Stimulated activated CD8-positive, alpha-beta memory T cell treated with anti-CD3 and anti-CD28 coated beads, Interleukin-4, amount 100 ng/mL, for 48 hours (primary cell): ENCODE measurements around the gene WDR38.
A peak's percentile ranks its signal among the peaks of the same experiment; 100 is the strongest.

Experiments used
- DNase-seq: peaks from one replicate; pipeline ENCODE4 v3.0.0-alpha.2; 2020

Gene WDR38, protein sequence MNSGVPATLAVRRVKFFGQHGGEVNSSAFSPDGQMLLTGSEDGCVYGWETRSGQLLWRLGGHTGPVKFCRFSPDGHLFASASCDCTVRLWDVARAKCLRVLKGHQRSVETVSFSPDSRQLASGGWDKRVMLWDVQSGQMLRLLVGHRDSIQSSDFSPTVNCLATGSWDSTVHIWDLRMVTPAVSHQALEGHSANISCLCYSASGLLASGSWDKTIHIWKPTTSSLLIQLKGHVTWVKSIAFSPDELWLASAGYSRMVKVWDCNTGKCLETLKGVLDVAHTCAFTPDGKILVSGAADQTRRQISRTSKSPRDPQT

GRCh38 chr9:124852829-124853531 lies at the start of gene WDR38:
TSS of gene WDR38 (plus strand) at chr9:124853460. CDS start at chr9:124853532, 72 bp downstream.
- peak; percentile 84 for DNase-seq

- DNase-seq = no peak
Observed at GRCh38 chr9:124803911-124804310, 49.3 kb upstream of the WDR38 start.

- DNase-seq = no peak
Observed at GRCh38 chr9:124805186-124805585, 48.1 kb upstream of the WDR38 start.

DNA sequence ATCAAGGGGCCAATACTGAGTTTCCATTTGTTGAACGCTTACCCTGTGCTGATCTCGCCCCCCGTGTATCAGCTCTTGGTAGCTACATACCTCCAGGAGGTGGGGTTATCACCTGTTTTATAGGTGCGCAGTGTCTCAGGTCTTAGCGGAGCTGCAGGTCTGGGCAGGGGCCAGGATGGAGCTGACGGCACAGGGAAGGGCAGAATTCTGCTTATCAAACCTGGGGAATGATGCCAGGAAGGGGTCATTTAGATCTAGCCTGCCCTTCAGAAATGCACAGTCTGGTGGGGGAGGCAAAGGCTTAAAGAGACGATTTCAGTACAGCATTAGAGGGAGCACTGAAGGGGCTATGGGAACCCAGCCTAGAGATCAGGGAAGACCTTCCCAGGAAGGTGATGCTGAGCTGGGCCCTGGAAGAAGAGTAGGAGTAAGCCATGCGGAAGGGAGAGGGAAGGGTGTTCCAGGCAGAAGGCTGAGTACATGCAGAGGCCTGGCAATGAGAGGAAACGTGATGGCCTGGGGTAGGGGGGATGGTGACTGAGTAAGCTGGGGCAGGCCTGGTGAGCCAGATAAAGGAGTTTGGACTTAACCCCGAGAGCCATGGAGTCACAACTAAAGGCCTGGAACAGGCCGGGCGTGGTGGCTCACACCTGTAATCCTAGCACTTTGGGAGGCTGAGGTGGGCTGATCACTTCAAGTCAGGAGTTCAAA lies 44.9 kb upstream of the WDR38 start:
- no peak for DNase-seq

DNA sequence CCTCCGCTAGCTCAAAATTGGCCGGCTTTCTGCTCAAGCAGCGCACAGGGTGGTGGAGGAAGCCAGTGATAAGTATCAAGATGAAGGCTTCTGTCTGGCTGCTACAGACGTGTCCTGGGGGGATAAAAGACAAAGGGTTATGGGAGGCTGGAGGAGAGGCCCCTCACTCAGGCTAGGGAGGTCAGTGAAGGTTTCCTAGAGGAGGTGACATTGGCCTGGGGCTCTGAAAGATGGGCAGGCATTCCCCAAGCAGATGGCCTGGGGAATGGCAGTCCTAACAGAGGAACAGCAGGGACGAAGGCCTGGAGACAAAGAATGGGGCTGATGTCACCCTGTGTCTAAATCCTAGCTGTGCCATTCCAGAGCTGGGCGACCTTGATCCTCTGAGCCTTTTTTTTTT lies 44.0 kb upstream of the WDR38 start:
- DNase-seq = no peak

GRCh38 chr9:124809741-124810500 lies 43.3 kb upstream of the WDR38 start:
- no peak for DNase-seq

DNA sequence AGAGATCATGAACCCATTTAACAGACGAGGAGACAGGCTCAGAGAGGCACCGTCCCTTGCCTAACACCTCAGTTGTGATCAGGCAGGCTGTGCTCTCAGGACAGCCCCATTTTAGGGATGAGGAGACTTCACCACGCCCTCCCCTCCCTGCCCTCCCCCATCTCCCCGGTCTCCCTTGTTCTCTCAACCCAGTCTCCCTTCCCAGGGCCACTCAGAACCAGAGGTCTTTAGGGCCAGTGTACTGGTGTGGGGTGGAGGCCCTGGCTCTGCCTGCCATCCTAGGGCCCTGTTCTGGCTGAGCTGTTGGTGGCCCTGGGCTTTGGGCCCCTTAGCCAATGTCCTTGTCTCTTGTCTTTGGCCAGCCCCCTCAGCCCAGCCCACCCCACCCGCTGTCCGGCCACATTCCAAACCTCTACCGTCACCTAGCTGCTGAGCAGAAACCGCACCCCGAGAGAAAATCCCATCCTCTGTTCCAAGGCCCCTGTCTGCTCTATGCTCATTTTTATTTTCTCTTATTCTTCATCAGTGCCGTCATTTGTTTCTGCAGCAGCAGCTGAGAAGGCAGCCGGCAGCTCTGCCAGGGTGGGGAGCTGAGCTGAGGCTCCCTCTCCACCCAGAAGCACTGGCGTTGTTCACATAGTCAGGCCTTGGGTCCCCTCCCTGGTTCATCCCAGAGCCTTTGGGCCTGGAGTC lies 42.5 kb upstream of the WDR38 start:
- DNase-seq = no peak

GRCh38 chr9:124812441-124812876 lies 40.8 kb upstream of the WDR38 start:
- DNase-seq = no peak

GRCh38 chr9:124813041-124813440 lies 40.2 kb upstream of the WDR38 start:
- no peak for DNase-seq

DNA sequence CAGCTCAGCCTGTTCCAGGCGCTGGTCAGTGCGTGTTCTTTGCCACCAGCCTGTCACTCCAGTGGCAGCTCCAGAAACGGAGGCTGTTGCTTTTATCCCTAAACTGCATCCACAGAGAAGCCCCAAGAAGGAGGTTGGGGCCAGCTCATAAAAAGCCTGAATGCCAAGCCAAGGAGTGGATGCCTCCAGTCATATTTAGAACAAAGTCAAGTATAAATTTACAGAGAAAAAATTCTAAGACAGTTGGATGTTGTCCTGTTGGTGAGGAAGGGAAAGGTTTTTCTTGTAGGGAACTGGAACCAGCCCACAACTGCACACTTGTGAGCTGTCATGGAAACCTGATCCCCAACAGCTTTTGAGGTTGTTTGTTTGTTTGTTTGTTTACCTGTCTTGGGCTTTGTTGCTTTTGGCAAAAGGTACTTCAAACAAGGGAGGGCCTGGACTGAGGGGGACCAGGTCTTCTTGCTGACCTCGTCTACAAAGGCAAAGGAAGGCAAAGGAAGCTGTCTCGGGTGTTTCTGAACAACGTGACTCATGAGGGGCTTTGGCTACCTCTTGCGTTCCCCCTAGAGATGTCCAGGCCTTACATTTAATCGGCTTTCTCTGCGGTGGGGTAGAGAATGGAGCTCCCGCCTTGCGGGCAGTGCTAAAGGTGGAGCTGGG lies 39.6 kb upstream of the WDR38 start:
- no peak for DNase-seq

DNA sequence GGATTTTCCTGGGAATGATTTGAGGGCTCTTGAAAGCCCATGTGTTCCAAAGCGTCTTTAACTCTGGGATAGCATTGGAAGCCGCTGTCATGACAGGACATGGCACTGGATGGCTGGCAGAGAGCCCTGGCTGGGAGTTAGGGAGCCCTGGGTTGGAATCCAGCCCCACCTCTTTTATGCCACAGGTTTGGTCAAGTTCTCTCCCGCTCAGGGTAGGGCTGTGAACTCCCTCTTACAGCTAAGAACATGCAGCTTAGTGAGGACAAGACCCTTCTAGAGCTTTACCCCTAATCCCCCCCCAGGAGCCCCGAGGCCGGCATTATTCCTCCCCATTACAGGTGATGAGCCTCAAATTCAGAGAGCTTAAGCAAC lies 39.1 kb upstream of the WDR38 start:
- DNase-seq = no peak

DNA sequence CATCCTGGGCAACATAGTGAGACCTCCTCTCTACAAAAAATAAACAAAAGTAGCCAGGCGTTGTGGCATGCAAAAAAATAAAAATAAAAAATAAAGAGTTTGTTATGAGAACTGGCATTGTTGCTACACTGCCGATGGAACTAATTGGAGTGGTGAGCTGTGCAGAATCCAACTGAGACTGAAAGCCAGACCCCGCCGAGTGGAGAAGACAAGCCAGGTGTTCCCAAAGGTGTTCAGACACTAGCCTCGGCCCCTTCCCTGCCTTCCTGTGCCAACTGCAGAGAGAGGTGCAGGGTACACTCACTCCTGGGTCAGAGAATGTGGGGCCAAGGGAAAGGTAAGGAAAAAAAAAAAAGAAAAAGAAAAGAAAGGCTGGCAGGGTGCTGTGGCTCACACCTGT lies 37.7 kb upstream of the WDR38 start:
- no peak for DNase-seq

DNA sequence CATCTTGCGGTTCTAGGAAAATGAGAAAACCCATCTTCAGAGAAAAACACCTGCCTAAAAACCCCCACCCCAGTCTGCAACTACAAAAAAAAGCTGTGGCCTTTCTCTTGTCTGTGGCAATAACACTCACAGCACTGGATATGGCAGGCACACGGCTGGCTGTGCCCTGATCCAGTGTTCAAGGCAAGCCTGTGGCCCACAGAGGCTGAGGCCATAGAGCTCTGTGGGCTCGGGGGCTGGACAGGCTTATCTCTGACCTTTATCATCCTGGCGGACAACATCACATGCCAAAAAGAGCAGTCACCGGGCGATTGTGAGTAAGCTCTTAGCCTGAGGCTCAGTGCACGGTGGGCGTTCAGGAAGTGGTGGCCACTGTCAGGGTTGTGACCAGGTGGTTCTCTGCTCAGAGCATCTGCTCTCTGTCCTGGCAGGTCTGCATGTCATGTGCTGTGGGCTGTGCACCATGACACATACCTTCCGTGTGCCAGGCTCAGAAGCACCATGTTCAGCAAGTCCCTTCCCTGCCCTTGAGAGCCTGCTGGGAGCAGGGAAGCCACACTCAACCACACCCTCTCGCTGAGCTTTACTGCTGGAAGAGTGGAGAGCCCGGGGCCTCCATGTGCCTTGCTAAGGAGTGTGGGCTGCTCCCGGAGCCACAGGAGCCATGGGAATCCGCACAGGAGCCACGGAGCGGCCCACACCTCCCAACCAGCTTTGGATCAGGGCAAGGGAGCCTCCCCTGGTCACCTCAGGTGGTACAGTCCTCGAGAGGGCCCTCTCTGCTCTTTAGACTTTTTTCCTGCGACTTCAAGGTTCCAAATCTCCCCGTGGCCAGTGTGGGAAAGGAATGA lies 34.6 kb upstream of the WDR38 start:
- DNase-seq = no peak

DNA sequence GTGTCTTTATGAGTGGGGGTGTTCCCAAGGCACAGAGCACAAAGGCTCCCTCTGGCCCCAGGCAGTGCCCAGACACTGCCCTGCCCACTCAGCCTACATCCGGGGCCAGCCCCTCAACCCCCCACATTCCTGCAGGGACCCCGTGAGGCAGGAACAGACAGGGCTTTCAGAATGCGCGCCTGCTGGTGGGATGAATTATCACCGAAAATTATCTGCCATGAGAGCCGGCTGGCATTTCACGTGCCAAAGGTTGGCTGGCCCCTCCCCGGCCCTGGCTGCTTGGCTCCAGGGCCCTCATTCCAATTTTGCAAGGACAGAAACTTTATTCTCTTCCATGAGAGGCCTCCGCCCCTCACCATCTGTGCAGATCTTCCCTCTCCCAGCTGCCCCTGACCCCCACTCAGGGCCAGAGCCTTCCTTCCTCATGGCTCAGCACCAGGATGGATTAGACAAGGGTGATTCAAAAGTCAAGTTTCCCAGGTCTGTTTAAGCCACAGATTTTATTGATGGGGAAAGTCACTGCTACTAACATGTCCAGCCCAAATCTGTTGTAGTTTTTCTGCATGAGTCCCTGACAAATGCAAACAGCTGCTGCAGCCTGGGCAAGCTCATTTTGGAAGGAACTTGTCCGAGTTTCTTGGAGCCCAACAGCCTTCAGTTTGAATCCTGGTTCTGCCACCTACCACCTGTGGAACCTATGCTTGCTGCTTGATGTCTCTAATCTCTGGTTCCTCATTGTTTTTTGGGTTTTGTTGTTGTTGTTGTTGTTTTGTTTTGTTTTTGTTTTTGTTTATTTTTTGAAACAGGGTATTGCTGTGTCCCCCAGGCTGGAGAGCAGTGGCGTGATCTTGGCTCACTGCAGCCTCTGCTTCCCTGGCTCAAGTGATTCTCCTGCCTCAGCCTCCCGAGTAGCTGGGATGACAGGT lies 32.3 kb upstream of the WDR38 start:
- DNase-seq = no peak

- no peak for DNase-seq
Observed at GRCh38 chr9:124828489-124829333, 24.5 kb upstream of the WDR38 start.

- no peak for DNase-seq
Observed at GRCh38 chr9:124829334-124829669, 24.0 kb upstream of the WDR38 start.

GRCh38 chr9:124830593-124830992 lies 22.7 kb upstream of the WDR38 start:
- DNase-seq = no peak

DNA sequence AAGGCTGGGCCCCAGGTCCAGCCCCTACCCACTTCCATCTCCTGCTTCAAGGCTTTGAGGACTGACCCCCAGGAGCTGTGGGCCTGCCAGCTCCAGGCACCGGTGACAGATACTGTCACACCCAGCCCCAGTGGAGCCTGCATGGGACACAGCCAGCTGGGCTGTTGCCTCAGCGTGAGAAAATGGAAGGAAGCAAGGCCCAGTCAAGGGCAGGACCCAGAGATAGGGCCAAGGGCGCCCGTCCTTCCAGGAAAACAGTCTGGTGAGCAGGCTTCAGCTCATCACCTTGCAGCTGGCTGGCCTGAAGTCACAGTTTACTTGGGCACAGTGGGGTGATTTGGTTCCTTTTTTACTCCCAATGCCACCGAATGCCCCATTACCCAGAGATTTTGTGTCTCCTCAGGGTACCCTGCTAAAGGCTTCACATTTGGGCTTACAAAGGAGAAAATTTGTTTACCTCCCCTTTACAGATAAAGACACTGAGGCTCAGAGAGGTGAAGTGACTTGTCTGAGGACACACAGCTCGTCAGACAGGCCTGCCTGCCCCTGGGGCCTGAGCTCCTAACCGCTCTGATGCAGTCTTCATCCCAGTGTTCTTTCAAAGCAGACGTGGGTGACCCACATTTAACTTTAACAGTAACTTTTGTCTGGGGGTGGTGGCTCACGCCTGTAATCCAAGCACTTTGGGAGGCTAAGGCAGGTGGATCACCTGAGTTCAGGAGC lies 21.5 kb upstream of the WDR38 start:
- DNase-seq = no peak
